Endothelial cell of umbilical vein (primary cell): ENCODE data around the gene VAV2. TPM values are rescaled to one million over a fixed set of nuclear protein-coding genes. Genes with fewer than 3 reads are reported as not detected.

ENCODE experiments used
- BruUV-seq: library from RNA; stranded (reverse); fragments of 400-500 nt; replicated peaks from 2 replicates; lab custom pipeline; 2021; lab: Mats Ljungman, UMichigan
- CTCF ChIA-PET: fragments of 300-600, 350-600 bp; sonication (Branson Sonifier 250); formaldehyde crosslinking; loops from one replicate; lab custom pipeline; 2021; ENCODE audit warnings: antibody characterized with exemption, inconsistent platforms; lab: Charles Lee
- POLR2A ChIA-PET: fragments of 300-600, 350-600 bp; sonication (Branson Sonifier 250); formaldehyde crosslinking; loops from one replicate; lab custom pipeline; 2021; ENCODE audit warnings: antibody characterized with exemption, inconsistent platforms; lab: Charles Lee
- DNase-seq: peaks from one replicate; pipeline ENCODE4 v3.0.0-alpha.2; 2011; ENCODE audit warnings: low read depth, low spot score
- FAIRE-seq: peaks from 2 replicates; lab custom pipeline; 2011; peaks lifted over from hg19 to GRCh38; lab: Jason Lieb, UNC
- H2AFZ ChIP-seq: 2 replicates; pipeline ENCODE4 v1.6.0; 2012; ENCODE audit warnings: low read depth, low read length, control low read depth, inconsistent platforms
- H3K27ac ChIP-seq: 2 replicates; pipeline ENCODE4 v1.5.1; 2011; ENCODE audit warnings: low read depth, mild to moderate bottlenecking, control low read depth, low read length, moderate library complexity; ENCODE audit not compliant: insufficient read depth
- H3K27me3 ChIP-seq, 2 experiments: 2 replicates each; pipeline versions ENCODE4 v1.6.0 to v1.6.1; 2011; ENCODE audit warnings: low read length in 2 of 2, mixed read lengths in 1 of 2; ENCODE audit not compliant: control insufficient read depth in 2 of 2, insufficient read depth in 2 of 2
- H3K36me3 ChIP-seq, 2 experiments: 2 replicates in 1 of 2; 3 replicates in 1 of 2; pipeline ENCODE4 v1.5.1; 2011; ENCODE audit warnings: low read length in 2 of 2, mild to moderate bottlenecking in 1 of 2, moderate library complexity in 1 of 2; ENCODE audit not compliant: control insufficient read depth in 2 of 2, insufficient read depth in 2 of 2; ENCODE audit errors: extremely low read depth in 1 of 2
- H3K4me1 ChIP-seq: 3 replicates; pipeline ENCODE4 v1.5.1; 2011; ENCODE audit warnings: mild to moderate bottlenecking, low read length; ENCODE audit not compliant: control insufficient read depth, insufficient read depth; ENCODE audit errors: extremely low read depth
- H3K4me2 ChIP-seq: 2 replicates; pipeline ENCODE4 v1.6.1; 2011; ENCODE audit warnings: low read length, control low read depth, mixed read lengths; ENCODE audit not compliant: insufficient read depth
- H3K4me3 ChIP-seq, 3 experiments: fragments of 200-600 bp in 1 of 3; sonication (generic), shearing (Covaris generic) in 1 of 3; replicated peaks in 1 of 3; 2 replicates each; pipeline ENCODE4 v1.5.1; 2011 to 2016; ENCODE audit warnings: control low read depth in 3 of 3, low read length in 3 of 3, mild to moderate bottlenecking in 2 of 3, inconsistent platforms in 1 of 3, low read depth in 1 of 3, moderate library complexity in 1 of 3; ENCODE audit not compliant: insufficient read depth in 1 of 3
- H3K79me2 ChIP-seq: 2 replicates; pipeline ENCODE4 v1.6.0; 2012; ENCODE audit warnings: low read length, inconsistent platforms; ENCODE audit not compliant: control insufficient read depth, insufficient read depth
- H3K9ac ChIP-seq: replicated peaks from 2 replicates; pipeline ENCODE3; 2011; ENCODE audit warnings: low read length, control low read depth; ENCODE audit not compliant: insufficient read depth; ENCODE audit errors: extremely low read depth
- H3K9me1 ChIP-seq: replicated peaks from 3 replicates; pipeline ENCODE4 v1.6.0; 2011; ENCODE audit warnings: mild to moderate bottlenecking, low read length; ENCODE audit not compliant: control insufficient read depth, insufficient read depth; ENCODE audit errors: extremely low read depth
- H3K9me3 ChIP-seq: replicated peaks from 2 replicates; pipeline ENCODE4 v1.5.1; 2012; ENCODE audit warnings: low read length, inconsistent platforms; ENCODE audit not compliant: control insufficient read depth, insufficient read depth
- H4K20me1 ChIP-seq: replicated peaks from 2 replicates; pipeline ENCODE3; 2011; ENCODE audit warnings: mild to moderate bottlenecking, low read length; ENCODE audit not compliant: control insufficient read depth, insufficient read depth; ENCODE audit errors: extremely low read depth
- EZH2 ChIP-seq: IDR thresholded peaks from 2 replicates; pipeline ENCODE4 v1.6.1; 2012; ENCODE audit warnings: borderline replicate concordance, low read depth, mild to moderate bottlenecking, moderate library complexity, low read length, inconsistent platforms; ENCODE audit not compliant: severe bottlenecking
- FOS ChIP-seq: IDR thresholded peaks from 2 replicates; pipeline ENCODE4 v1.6.1; 2011; ENCODE audit warnings: mild to moderate bottlenecking, low read length, moderate library complexity, borderline replicate concordance; ENCODE audit not compliant: insufficient read depth
- GATA2 ChIP-seq: IDR thresholded peaks from 2 replicates; pipeline ENCODE4 v1.7.0; 2011; ENCODE audit warnings: low read depth, mild to moderate bottlenecking, moderate library complexity, mixed read lengths, low read length; ENCODE audit not compliant: insufficient read length, insufficient read depth
- JUN ChIP-seq: IDR thresholded peaks from 2 replicates; pipeline ENCODE4 v1.6.1; 2011; ENCODE audit warnings: borderline replicate concordance, low read depth; ENCODE audit not compliant: insufficient read length, insufficient read depth
- MYC ChIP-seq: IDR thresholded peaks from one replicate; pipeline ENCODE4 v1.6.1; 2011; ENCODE audit warnings: mild to moderate bottlenecking, low read depth, low read length
- POLR2A ChIP-seq: IDR thresholded peaks from 2 replicates; pipeline ENCODE4 v1.6.1; 2012; ENCODE audit warnings: low read depth, mild to moderate bottlenecking, control low read depth, low read length
- POLR2AphosphoS5 ChIP-seq: IDR thresholded peaks from 2 replicates; pipeline ENCODE4 v1.6.1; 2012; ENCODE audit warnings: low read depth, mild to moderate bottlenecking, control low read depth, low read length, moderate library complexity; ENCODE audit not compliant: insufficient read depth
- dilution Hi-C: fragments of 300-500 bp; cut with MboI; formaldehyde crosslinking; loops from one replicate; pipeline ENCODE4 v1.15.0; 2019; ENCODE audit warnings: low sequenced_read_pairs; ENCODE audit not compliant: extremely low pct_ligation_motif_present
- intact Hi-C: fragments of 100-400 bp; cut with micrococcal nuclease; formaldehyde crosslinking; loops from one replicate; pipeline ENCODE4 v1.10.0; 2022
- polyA plus RNA-seq, 4 experiments: library from polyadenylated mRNA; depleted of rRNA in 3 of 4; stranded (reverse) in 3 of 4; unstranded in 1 of 4; fragments of >200 nt; gene quantifications; 2 replicates each; pipeline versions ENCODE4 v1.2.1 to v1.2.3, GENCODE V29; 2011 to 2012; ENCODE audit warnings: missing spikeins in 1 of 4
- total RNA-seq: library from RNA; stranded (reverse); gene quantifications from 2 replicates; pipeline ENCODE4 v1.2.3, GENCODE V29; 2021
- TF ChIP-seq, protein P1 (sequence below): IDR thresholded peaks from 2 replicates; pipeline ENCODE4 v1.6.1; 2011; ENCODE audit not compliant: insufficient read depth, insufficient read length
- TF ChIP-seq, protein P2 (sequence below), 2 donors: IDR thresholded peaks; 1 replicate in 1 of 2; 2 replicates in 1 of 2; pipeline ENCODE4 v1.5.1; 2011; ENCODE audit warnings: low read length in 2 of 2, mild to moderate bottlenecking in 2 of 2, moderate library complexity in 2 of 2, control low read depth in 1 of 2, inconsistent platforms in 1 of 2, low read depth in 1 of 2; ENCODE audit not compliant: insufficient read depth in 1 of 2; ENCODE audit errors: extremely low read depth in 1 of 2

VAV2 gene
- total and polyA plus RNA-seq, 2 donors (not counting 3 experiments of a cell fraction or from before 2014, with no cell fraction given): 10.6 to 30.6 TPM

DNA sequence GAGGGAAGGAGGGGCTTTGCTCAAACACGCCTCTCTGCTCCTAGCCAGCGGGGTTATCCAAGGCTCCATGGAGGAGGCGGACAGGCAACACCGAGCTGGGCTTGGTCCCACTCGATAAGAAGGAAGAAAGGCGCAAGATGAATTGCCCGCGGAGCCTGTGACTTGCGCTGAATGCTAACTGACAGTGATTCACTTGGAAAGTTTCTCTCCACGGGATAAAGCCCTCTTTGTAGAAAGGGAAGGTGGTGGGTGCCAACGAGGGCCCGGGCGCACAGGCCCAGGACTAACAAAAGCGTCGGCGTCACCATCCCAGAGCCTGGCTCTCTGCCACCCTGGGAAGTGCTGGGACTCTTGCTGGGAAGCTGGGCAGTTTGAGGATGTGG, 76.0 kb downstream of the VAV2 start:
- no peaks in the 10 kb centered on the region for H3K9me1 ChIP-seq
- H4K20me1 ChIP-seq: peaks cover 3% of the 10 kb centered on the region
- H3K9me3 ChIP-seq: no peaks in the 10 kb centered on the region
- intact Hi-C loops (no loop called here), dilution Hi-C loops (no loop called here)
- H3K4me3 ChIP-seq: no peak overlapping the region
- peaks cover 29% of the 10 kb centered on the region for H3K79me2 ChIP-seq
- no peak overlapping the region for H3K4me2 ChIP-seq
- POLR2A ChIA-PET: no interaction called here
- TF ChIP-seq, protein P1, sequence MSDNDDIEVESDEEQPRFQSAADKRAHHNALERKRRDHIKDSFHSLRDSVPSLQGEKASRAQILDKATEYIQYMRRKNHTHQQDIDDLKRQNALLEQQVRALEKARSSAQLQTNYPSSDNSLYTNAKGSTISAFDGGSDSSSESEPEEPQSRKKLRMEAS: no peak
- TF ChIP-seq MYC: no peak
- TF ChIP-seq JUN: no peak
- TF ChIP-seq POLR2AphosphoS5: no peak
- no peak for TF ChIP-seq FOS
- no peak for TF ChIP-seq POLR2A
- TF ChIP-seq, protein P2, sequence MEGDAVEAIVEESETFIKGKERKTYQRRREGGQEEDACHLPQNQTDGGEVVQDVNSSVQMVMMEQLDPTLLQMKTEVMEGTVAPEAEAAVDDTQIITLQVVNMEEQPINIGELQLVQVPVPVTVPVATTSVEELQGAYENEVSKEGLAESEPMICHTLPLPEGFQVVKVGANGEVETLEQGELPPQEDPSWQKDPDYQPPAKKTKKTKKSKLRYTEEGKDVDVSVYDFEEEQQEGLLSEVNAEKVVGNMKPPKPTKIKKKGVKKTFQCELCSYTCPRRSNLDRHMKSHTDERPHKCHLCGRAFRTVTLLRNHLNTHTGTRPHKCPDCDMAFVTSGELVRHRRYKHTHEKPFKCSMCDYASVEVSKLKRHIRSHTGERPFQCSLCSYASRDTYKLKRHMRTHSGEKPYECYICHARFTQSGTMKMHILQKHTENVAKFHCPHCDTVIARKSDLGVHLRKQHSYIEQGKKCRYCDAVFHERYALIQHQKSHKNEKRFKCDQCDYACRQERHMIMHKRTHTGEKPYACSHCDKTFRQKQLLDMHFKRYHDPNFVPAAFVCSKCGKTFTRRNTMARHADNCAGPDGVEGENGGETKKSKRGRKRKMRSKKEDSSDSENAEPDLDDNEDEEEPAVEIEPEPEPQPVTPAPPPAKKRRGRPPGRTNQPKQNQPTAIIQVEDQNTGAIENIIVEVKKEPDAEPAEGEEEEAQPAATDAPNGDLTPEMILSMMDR (IDR thresholded peaks at IDR 0.05; ENCODE audit: extremely low read depth in 1 of 2, insufficient read depth in 1 of 2, low read depth in 1 of 2, low read length in 2 of 2): no peak
- no peak for TF ChIP-seq GATA2
- TF ChIP-seq EZH2: no peak
- no peaks in the 10 kb centered on the region for H3K27me3 ChIP-seq
- no peak overlapping the region for H3K9ac ChIP-seq
- H3K36me3 ChIP-seq: no peaks in the 10 kb centered on the region
- no peak overlapping the region for H3K27ac ChIP-seq
- no peaks in the 10 kb centered on the region for H3K4me1 ChIP-seq
- CTCF ChIA-PET: interaction anchor here (2.4 kb wide), 1 partner anchor 29 kb away, joined by 6 read pairs; no protein-coding TSS in a partner anchor
- no TSS peak for BruUV-seq
- H2AFZ ChIP-seq: no peak overlapping the region
- DNase-seq (no peak), FAIRE-seq (no peak)
